HEK293T (cell line): Measurements from ENCODE around the gene CIB4.

Experiments
- CTCF ChIA-PET: fragments of 350-600 bp; formaldehyde crosslinking; extraction: SDS; loops from one replicate; lab custom pipeline; 2021; ENCODE audit warnings: antibody characterized with exemption, inconsistent platforms; lab: Yijun Ruan, JAX
- POLR2A ChIA-PET: fragments of 350-600 bp; formaldehyde crosslinking; extraction: SDS; loops from one replicate; lab custom pipeline; 2020; ENCODE audit warnings: antibody characterized with exemption, inconsistent platforms; lab: Yijun Ruan, JAX
- DNase-seq: peaks from one replicate; pipeline ENCODE4 v3.0.0; 2012; ENCODE audit warnings: mixed read lengths; ENCODE audit errors: extremely low spot score
- ARNT ChIP-seq: fragments of 450-650 bp; IDR thresholded peaks from 2 replicates; pipeline ENCODE4 v1.6.1; 2017; ENCODE audit warnings: mild to moderate bottlenecking
- BHLHE40 ChIP-seq: fragments of 450-650 bp; IDR thresholded peaks from 2 replicates; pipeline ENCODE4 v1.6.1; 2016; ENCODE audit warnings: mild to moderate bottlenecking, moderate library complexity, borderline replicate concordance
- CTBP1 ChIP-seq: fragments of 450-650 bp; IDR thresholded peaks from 2 replicates; pipeline ENCODE4 v1.6.1; 2016; ENCODE audit warnings: borderline replicate concordance
- ELF4 ChIP-seq: fragments of 450-650 bp; IDR thresholded peaks from 2 replicates; pipeline ENCODE4 v1.6.1; 2017; ENCODE audit warnings: antibody characterized with exemption
- FOXA1 ChIP-seq: fragments of 450-650 bp; IDR thresholded peaks from 2 replicates; pipeline ENCODE4 v1.6.1; 2016; ENCODE audit warnings: mild to moderate bottlenecking
- FOXK2 ChIP-seq: fragments of 450-650 bp; IDR thresholded peaks from 2 replicates; pipeline ENCODE4 v1.6.1; 2016; ENCODE audit warnings: mild to moderate bottlenecking
- FOXM1 ChIP-seq: fragments of 450-650 bp; IDR thresholded peaks from 2 replicates; pipeline ENCODE4 v1.6.1; 2017; ENCODE audit warnings: mild to moderate bottlenecking, borderline replicate concordance
- HDGF ChIP-seq: fragments of 450-650 bp; IDR thresholded peaks from 2 replicates; pipeline ENCODE4 v1.6.1; 2017; ENCODE audit warnings: antibody characterized with exemption, borderline replicate concordance
- L3MBTL2 ChIP-seq: fragments of 450-650 bp; conservative IDR thresholded peaks from 2 replicates; pipeline ENCODE4 v1.6.1; 2016; ENCODE audit warnings: mild to moderate bottlenecking
- LEF1 ChIP-seq: fragments of 450-650 bp; IDR thresholded peaks from 2 replicates; pipeline ENCODE4 v1.6.1; 2017; ENCODE audit warnings: mild to moderate bottlenecking, borderline replicate concordance
- NFRKB ChIP-seq: fragments of 450-650 bp; IDR thresholded peaks from 2 replicates; pipeline ENCODE4 v1.6.1; 2016; ENCODE audit warnings: mild to moderate bottlenecking, moderate library complexity
- SP1 ChIP-seq: fragments of 450-650 bp; IDR thresholded peaks from 2 replicates; pipeline ENCODE4 v1.6.1; 2017
- SUZ12 ChIP-seq: fragments of 450-650 bp; IDR thresholded peaks from 2 replicates; pipeline ENCODE4 v1.6.1; 2016; ENCODE audit warnings: mild to moderate bottlenecking
- TARDBP ChIP-seq: fragments of 450-650 bp; IDR thresholded peaks from 2 replicates; pipeline ENCODE4 v1.6.1; 2016
- ZNF384 ChIP-seq: fragments of 450-650 bp; IDR thresholded peaks from 2 replicates; pipeline ENCODE4 v1.6.1; 2016
- TF ChIP-seq, protein P1 (sequence below): fragments of 450-650 bp; IDR thresholded peaks from 2 replicates; pipeline ENCODE4 v1.6.1; 2016

CIB4 gene

GRCh38 chr2:26563686-26564085 lies 77.5 kb downstream of the CIB4 start:
- POLR2A ChIA-PET, result no interaction called here
- CTCF ChIA-PET, result no interaction called here
- no peak for DNase-seq
- no peak for TF ChIP-seq SUZ12
- TF ChIP-seq L3MBTL2, result no peak
- no peak for TF ChIP-seq FOXK2
- TF ChIP-seq TARDBP, result no peak
- no peak for TF ChIP-seq CTBP1
- TF ChIP-seq SP1, result no peak
- no peak for TF ChIP-seq ARNT
- TF ChIP-seq, protein P1, sequence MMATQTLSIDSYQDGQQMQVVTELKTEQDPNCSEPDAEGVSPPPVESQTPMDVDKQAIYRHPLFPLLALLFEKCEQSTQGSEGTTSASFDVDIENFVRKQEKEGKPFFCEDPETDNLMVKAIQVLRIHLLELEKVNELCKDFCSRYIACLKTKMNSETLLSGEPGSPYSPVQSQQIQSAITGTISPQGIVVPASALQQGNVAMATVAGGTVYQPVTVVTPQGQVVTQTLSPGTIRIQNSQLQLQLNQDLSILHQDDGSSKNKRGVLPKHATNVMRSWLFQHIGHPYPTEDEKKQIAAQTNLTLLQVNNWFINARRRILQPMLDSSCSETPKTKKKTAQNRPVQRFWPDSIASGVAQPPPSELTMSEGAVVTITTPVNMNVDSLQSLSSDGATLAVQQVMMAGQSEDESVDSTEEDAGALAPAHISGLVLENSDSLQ, result no peak
- TF ChIP-seq HDGF, result no peak
- no peak for TF ChIP-seq ELF4

- no peak for DNase-seq
- CTCF ChIA-PET, result no interaction called here
- POLR2A ChIA-PET, result no interaction called here
- TF ChIP-seq LEF1, result no peak
- TF ChIP-seq FOXM1, result no peak
- TF ChIP-seq, protein P1, result no peak
- no peak for TF ChIP-seq NFRKB
These were observed 78.1 kb downstream of the CIB4 start for GRCh38 chr2:26562811-26563645.

DNA sequence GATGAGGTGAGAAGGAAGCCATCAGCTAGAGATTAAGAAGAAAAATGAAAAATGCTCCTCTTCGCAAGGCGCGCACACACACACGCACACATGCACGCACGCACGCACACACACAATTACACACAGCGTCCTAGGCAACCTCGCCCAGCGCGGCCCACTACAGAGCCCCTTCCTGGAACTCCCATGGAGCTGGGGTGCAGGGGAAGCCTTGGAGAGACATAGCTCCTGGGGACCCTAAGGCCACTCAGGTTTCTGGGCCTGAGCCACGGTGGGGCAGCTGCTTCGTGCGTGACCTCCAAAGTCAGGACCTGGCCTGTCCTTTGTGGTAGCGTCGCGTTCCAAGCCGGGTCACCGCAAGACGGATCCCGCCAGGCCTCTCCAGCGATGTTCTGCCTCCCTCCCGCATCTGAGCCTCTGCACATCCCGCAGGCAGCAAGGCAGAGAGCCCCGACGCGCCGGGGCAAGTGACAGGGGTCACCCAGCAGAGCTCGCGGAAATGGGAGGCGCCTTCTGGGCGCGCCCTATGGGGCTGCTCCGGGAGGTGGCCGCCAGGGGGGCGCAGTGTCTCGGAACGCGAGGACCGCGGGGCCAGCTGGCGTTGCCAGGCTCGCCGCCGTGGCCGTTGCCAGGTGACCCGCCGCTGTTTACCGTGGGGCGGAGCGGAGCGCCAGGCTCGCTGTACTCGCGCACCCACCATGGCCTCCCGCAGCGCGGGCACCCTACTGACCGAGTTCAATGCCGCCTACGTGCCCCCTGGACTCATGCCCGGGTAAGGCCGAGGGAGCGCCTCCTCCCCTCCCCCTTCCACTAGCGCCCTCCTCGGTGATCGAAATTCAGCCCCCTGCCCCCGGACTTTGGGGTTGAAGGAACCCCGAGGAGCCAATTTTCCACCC lies 79.0 kb downstream of the CIB4 start:
- POLR2A ChIA-PET, result no interaction called here
- no peak for DNase-seq
- CTCF ChIA-PET, result no interaction called here
- no peak for TF ChIP-seq SP1
- TF ChIP-seq HDGF, result no peak
- TF ChIP-seq FOXK2, result no peak
- TF ChIP-seq NFRKB, result no peak
- TF ChIP-seq, protein P1, result no peak

- DNase-seq, result no peak
- TF ChIP-seq FOXK2 (no peak), FOXM1 (no peak), ELF4 (no peak)
- ChIA-PET POLR2A (no interaction called here), CTCF (no interaction called here)
These were observed 79.8 kb downstream of the CIB4 start for GRCh38 chr2:26561376-26561775.

- TF ChIP-seq, protein P1, result no peak
- TF ChIP-seq ARNT (no peak), SUZ12 (no peak), NFRKB (no peak), FOXK2 (no peak), HDGF (no peak), LEF1 (no peak), BHLHE40 (no peak), SP1 (no peak), FOXA1 (no peak), L3MBTL2 (no peak)
- DNase-seq, result no peak
- CTCF ChIA-PET, result no interaction called here
- POLR2A ChIA-PET, result no interaction called here
These were observed 80.3 kb downstream of the CIB4 start for GRCh38 chr2:26560892-26561291.

- CTCF ChIA-PET, result no interaction called here
- POLR2A ChIA-PET, result no interaction called here
These were observed 81.6 kb downstream of the CIB4 start for GRCh38 chr2:26559556-26559955.

More at GRCh38 chr2:26559556-26559955, 81.6 kb downstream of the CIB4 start:
- no peak for DNase-seq
- TF ChIP-seq CTBP1 (no peak), BHLHE40 (no peak), ARNT (no peak), FOXK2 (no peak), L3MBTL2 (no peak), ELF4 (no peak), FOXA1 (no peak), LEF1 (no peak), TARDBP (no peak), ZNF384 (no peak), FOXM1 (no peak), HDGF (no peak), SP1 (no peak), NFRKB (no peak), SUZ12 (no peak)
- TF ChIP-seq, protein P1, result no peak
